GM12878 (cell line): ENCODE data around the gene PPARD. TPM values are rescaled to one million over a fixed set of nuclear protein-coding genes. Genes with fewer than 3 reads are reported as not detected.

Source experiments
- ATAC-seq: fragments of 200-7000 bp; cut with Tn5 transposase; 3 replicates; pipeline ENCODE4 v1.9.1; 2020; ENCODE audit warnings: mild to moderate bottlenecking, moderate library complexity
- BruUV-seq: library from RNA; stranded (reverse); fragments of 400-500 nt; replicated peaks from 2 replicates; lab custom pipeline; 2021; lab: Mats Ljungman, UMichigan
- CTCF ChIA-PET: fragments of 300-600 bp; sonication (Branson Sonifier 250); formaldehyde crosslinking; extraction: SDS; loops from one replicate; lab custom pipeline; 2021; ENCODE audit warnings: inconsistent platforms; lab: Yijun Ruan, JAX
- POLR2A ChIA-PET: fragments of 350-600 bp; formaldehyde crosslinking; extraction: SDS; loops from one replicate; lab custom pipeline; 2021; ENCODE audit warnings: inconsistent platforms; lab: Charles Lee
- RAD21 ChIA-PET: fragments of 300-600 bp; sonication (Branson Sonifier 250); formaldehyde crosslinking; loops from one replicate; lab custom pipeline; 2023; ENCODE audit warnings: antibody characterized with exemption; ENCODE audit not compliant: unreplicated experiment; lab: Charles Lee
- SMC1A ChIA-PET: fragments of 300-600 bp; sonication (Branson Sonifier 250); formaldehyde crosslinking; loops from one replicate; lab custom pipeline; 2023; ENCODE audit not compliant: unreplicated experiment, uncharacterized antibody; lab: Charles Lee
- DNase-seq: peaks from one replicate; pipeline ENCODE4 v3.0.0-alpha.2; 2011; ENCODE audit warnings: low read depth, low spot score
- FAIRE-seq: peaks from 3 replicates; lab custom pipeline; 2011; peaks lifted over from hg19 to GRCh38; lab: Jason Lieb, UNC
- H2AFZ ChIP-seq: 2 replicates; pipeline ENCODE4 v1.6.0; 2011; ENCODE audit warnings: low read depth, low read length, control low read depth; ENCODE audit not compliant: control insufficient read depth
- H3K27ac ChIP-seq: 2 replicates; pipeline ENCODE4 v1.5.1; 2011; ENCODE audit warnings: control low read depth; ENCODE audit not compliant: control insufficient read depth, insufficient read depth
- H3K27me3 ChIP-seq, 2 experiments: replicated peaks in 1 of 2; 2 replicates each; pipeline versions ENCODE4 v1.6.0 to v1.6.1; 2011; ENCODE audit warnings: low read length in 1 of 2; ENCODE audit not compliant: control insufficient read depth in 2 of 2, insufficient read depth in 2 of 2
- H3K36me3 ChIP-seq, 2 experiments: 2 replicates each; pipeline ENCODE4 v1.5.1; 2011; ENCODE audit warnings: low read length in 1 of 2; ENCODE audit not compliant: control insufficient read depth in 2 of 2, insufficient read depth in 2 of 2
- H3K4me1 ChIP-seq: 2 replicates; pipeline ENCODE4 v1.6.1; 2011; ENCODE audit warnings: mild to moderate bottlenecking, low read length, moderate library complexity, mixed read lengths; ENCODE audit not compliant: control insufficient read depth, insufficient read depth
- H3K4me2 ChIP-seq: 2 replicates; pipeline ENCODE4 v1.6.0; 2011; ENCODE audit warnings: control low read depth; ENCODE audit not compliant: control insufficient read depth, insufficient read depth
- H3K4me3 ChIP-seq: fragments of 200-600 bp; sonication (generic); 2 replicates; pipeline ENCODE4 v1.5.1; 2016
- H3K79me2 ChIP-seq: 2 replicates; pipeline ENCODE4 v1.6.0; 2011; ENCODE audit warnings: low read length; ENCODE audit not compliant: control insufficient read depth, insufficient read depth
- H3K9ac ChIP-seq: 2 replicates; pipeline ENCODE4 v1.8.0; 2011; ENCODE audit warnings: low read length, control low read depth, mixed read lengths; ENCODE audit not compliant: control insufficient read depth, insufficient read depth
- H3K9me3 ChIP-seq: replicated peaks from 3 replicates; pipeline ENCODE4 v1.5.1; 2011; ENCODE audit warnings: mild to moderate bottlenecking, low read length; ENCODE audit not compliant: control insufficient read depth, insufficient read depth
- H4K20me1 ChIP-seq: 2 replicates; pipeline ENCODE4 v1.6.0; 2011; ENCODE audit not compliant: control insufficient read depth, insufficient read depth
- BACH1 ChIP-seq: fragments of 450-650 bp; IDR thresholded peaks from 2 replicates; pipeline ENCODE4 v1.6.1; 2017; ENCODE audit warnings: mild to moderate bottlenecking, borderline replicate concordance
- BHLHE40 ChIP-seq, 2 experiments: fragments of 450-650 bp in 1 of 2; IDR thresholded peaks; 2 replicates each; pipeline ENCODE4 v1.6.1; 2011 to 2017; ENCODE audit warnings: low read depth in 2 of 2, borderline replicate concordance in 1 of 2, improper control_type of control experiment in 1 of 2, low read length in 1 of 2, mild to moderate bottlenecking in 1 of 2
- BMI1 ChIP-seq: fragments of 450-650 bp; IDR thresholded peaks from 2 replicates; pipeline ENCODE4 v1.6.1; 2016; ENCODE audit warnings: mild to moderate bottlenecking, moderate library complexity, borderline replicate concordance
- CBX5 ChIP-seq: sonication (generic); IDR thresholded peaks from 2 replicates; pipeline ENCODE4 v1.6.1; 2016; ENCODE audit warnings: low read depth, moderate library complexity, mild to moderate bottlenecking, inconsistent platforms
- E2F4 ChIP-seq: IDR thresholded peaks from 2 replicates; pipeline ENCODE4 v1.6.1; 2012; ENCODE audit warnings: low read depth, low read length, improper control_type of control experiment
- IKZF1 ChIP-seq: fragments of 450-650 bp; conservative IDR thresholded peaks from 2 replicates; pipeline ENCODE4 v1.6.1; 2017; ENCODE audit warnings: antibody characterized with exemption, mild to moderate bottlenecking
- LARP7 ChIP-seq: fragments of 450-650 bp; IDR thresholded peaks from 2 replicates; pipeline ENCODE4 v1.6.1; 2017; ENCODE audit warnings: mild to moderate bottlenecking
- MEF2A ChIP-seq: IDR thresholded peaks from 2 replicates; pipeline ENCODE4 v1.6.1; 2011; ENCODE audit warnings: low read depth, mild to moderate bottlenecking, low read length, moderate library complexity; ENCODE audit not compliant: insufficient read depth
- NBN ChIP-seq: fragments of 450-650 bp; IDR thresholded peaks from 2 replicates; pipeline ENCODE4 v1.6.1; 2016
- NFIC ChIP-seq: IDR thresholded peaks from 2 replicates; pipeline ENCODE4 v1.6.1; 2012; ENCODE audit warnings: low read depth, mild to moderate bottlenecking, inconsistent platforms, low read length, moderate library complexity
- NR2C1 ChIP-seq: fragments of 450-650 bp; IDR thresholded peaks from 2 replicates; pipeline ENCODE4 v1.6.1; 2017; ENCODE audit warnings: antibody characterized with exemption, mild to moderate bottlenecking, moderate library complexity
- SMC3 ChIP-seq: IDR thresholded peaks from 2 replicates; pipeline ENCODE4 v1.6.1; 2011; ENCODE audit warnings: low read length, improper control_type of control experiment, borderline replicate concordance
- SREBF2 ChIP-seq: IDR thresholded peaks from 2 replicates; pipeline ENCODE4 v1.6.1; 2012; ENCODE audit warnings: mild to moderate bottlenecking, low read length
- TCF7 ChIP-seq: IDR thresholded peaks from 2 replicates; pipeline ENCODE4 v1.6.1; 2014; ENCODE audit warnings: antibody characterized with exemption, borderline replicate concordance
- YBX1 ChIP-seq: fragments of 450-650 bp; IDR thresholded peaks from 2 replicates; pipeline ENCODE4 v1.6.1; 2016; ENCODE audit warnings: antibody characterized with exemption
- whole genome bisulfite sequencing: methylation state at CpG from one replicate; pipeline ENCODE4 v1.1.6; 2016; ENCODE audit warnings: low lambda C conversion rate; ENCODE audit not compliant: insufficient replicate concordance, insufficient coverage; ENCODE audit errors: missing lambda C conversion rate; 5-methylcytosine and 5-hydroxymethylcytosine counted together
- in situ Hi-C: fragments of 300-500 bp; cut with MboI; formaldehyde crosslinking; loops from 9 replicates; pipeline ENCODE4 v1.14.3; 2018; ENCODE audit warnings: mixed read lengths
- intact Hi-C: fragments of 100-400 bp; cut with micrococcal nuclease; formaldehyde crosslinking; loops from one replicate; pipeline ENCODE4 v1.14.2; 2022; ENCODE audit not compliant: unreplicated experiment
- polyA plus RNA-seq, 11 experiments: library from polyadenylated mRNA; depleted of rRNA in 4 of 11; unstranded in 6 of 11; stranded (reverse) in 5 of 11; fragments of >200 nt; fragmentation: Nextera tagmentation in 4 of 11; fragmentation: Illumina TruSeq in 1 of 11; extraction: Ambion mirVana in 4 of 11; extraction: Trizol in 1 of 11; gene quantifications; 1 replicate in 1 of 11; 2 replicates in 10 of 11; pipeline versions ENCODE4 v1.2.1 to v1.2.3, GENCODE V29; 2011 to 2016; ENCODE audit warnings: inconsistent platforms in 2 of 11, missing spikeins in 2 of 11, low read depth in 1 of 11
- total RNA-seq, 4 experiments: library from RNA; depleted of rRNA in 3 of 4; stranded (reverse); fragments of >200 nt in 3 of 4; fragmentation: Illumina TruSeq in 1 of 4; extraction: Trizol in 1 of 4; gene quantifications; 2 replicates each; pipeline versions ENCODE4 v1.2.1 to v1.2.3, GENCODE V29; 2013 to 2021
- TF ChIP-seq, protein P1 (sequence below): IDR thresholded peaks from 2 replicates; pipeline ENCODE4 v1.6.1; 2012; ENCODE audit warnings: low read depth, low read length, improper control_type of control experiment

Gene PPARD
- total and polyA plus RNA-seq, 10 of the 15 experiments (the other 5 are each of a cell fraction or from before 2014, with no cell fraction given), result 0.05 to 12.6 (median 6.7) TPM

- ChIA-PET CTCF (interaction anchor here (0.5 kb wide), 1 partner anchor 1160 kb away, joined by 3 read pairs; no protein-coding TSS in a partner anchor), RAD21 (no interaction called here)
- Histone ChIP-seq H4K20me1 (no peaks in the 10 kb centered on the region), H3K36me3 (peaks cover 10% of the 10 kb centered on the region in 2 experiments; a peak in 3 of 4 replicates), H3K4me1 (no peaks in the 10 kb centered on the region)
- WGBS, result 77% methylated on average over 4 of the region's 4 CpGs
- DNase-seq, result no peak
- TF ChIP-seq TCF7 (no peak), NBN (no peak), BACH1 (no peak), NR2C1 (no peak), NFIC (no peak), MEF2A (no peak), BHLHE40 (IDR thresholded peaks at IDR 0.05; ENCODE audit: borderline replicate concordance in 1 of 2, low read depth in 2 of 2, low read length in 1 of 2) (no peak), LARP7 (no peak), BMI1 (no peak), YBX1 (no peak), SMC3 (no peak), SREBF2 (no peak), E2F4 (no peak), CBX5 (no peak), IKZF1 (no peak)
- TF ChIP-seq, protein P1, sequence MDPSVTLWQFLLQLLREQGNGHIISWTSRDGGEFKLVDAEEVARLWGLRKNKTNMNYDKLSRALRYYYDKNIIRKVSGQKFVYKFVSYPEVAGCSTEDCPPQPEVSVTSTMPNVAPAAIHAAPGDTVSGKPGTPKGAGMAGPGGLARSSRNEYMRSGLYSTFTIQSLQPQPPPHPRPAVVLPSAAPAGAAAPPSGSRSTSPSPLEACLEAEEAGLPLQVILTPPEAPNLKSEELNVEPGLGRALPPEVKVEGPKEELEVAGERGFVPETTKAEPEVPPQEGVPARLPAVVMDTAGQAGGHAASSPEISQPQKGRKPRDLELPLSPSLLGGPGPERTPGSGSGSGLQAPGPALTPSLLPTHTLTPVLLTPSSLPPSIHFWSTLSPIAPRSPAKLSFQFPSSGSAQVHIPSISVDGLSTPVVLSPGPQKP, result no peak
- TF ChIP-seq, all 136 proteins: peak for 0
- no peak overlapping the region for H3K27ac ChIP-seq
- no peak for ATAC-seq
- in situ Hi-C loops (no loop called here), intact Hi-C loops (no loop called here)
- no peak for FAIRE-seq
- ChIA-PET POLR2A (interaction anchor here (0.6 kb wide), 1 partner anchor 207 kb away, joined by 6 read pairs; no protein-coding TSS in a partner anchor), SMC1A (no interaction called here)
- no peak overlapping the region for H2AFZ ChIP-seq
- no peaks in the 10 kb centered on the region for H3K9me3 ChIP-seq
- no peak overlapping the region for H3K9ac ChIP-seq
- peaks cover 10% of the 10 kb centered on the region for H3K79me2 ChIP-seq
- BruUV-seq, result no TSS peak
- no peak overlapping the region for H3K4me3 ChIP-seq
- H3K4me2 ChIP-seq, result no peak overlapping the region
- H3K27me3 ChIP-seq, result no peaks in the 10 kb centered on the region; a peak in 1 of 4 replicates
Measured at GRCh38 chr6:35475573-35475972, 133.2 kb downstream of the PPARD start.
